Right lung (tissue), 5 donors: ENCODE results near the gene SPECC1. TPM values are rescaled to one million over a fixed set of nuclear protein-coding genes. Genes with fewer than 3 reads are reported as not detected.
"Not testable (repeated sequence)": the region's sequence is repeated elsewhere in the genome, so short reads cannot be mapped to it uniquely, and the experiment has no call there.

Experiments
- DNase-seq, 2 donors: peaks; one replicate each; pipeline ENCODE4 v3.0.0-alpha.2; 2013
- polyA plus RNA-seq, 5 donors: library from polyadenylated mRNA; unstranded; fragments of 120-200 nt; gene quantifications; one replicate each; pipeline versions ENCODE4 v1.2.1 to v1.2.3, GENCODE V29; 2013; ENCODE audit warnings: inconsistent platforms in 1 of 5, low replicate concordance in 1 of 5; ENCODE audit not compliant: insufficient read length in 5 of 5, insufficient read depth in 1 of 5

Gene SPECC1
- polyA plus RNA-seq, 5 donors, result 5.4 to 9.0 (median 6.5) TPM

- DNase-seq, result no peak
Observed at GRCh38 chr17:20228410-20228809, 219.3 kb downstream of the SPECC1 start.

GRCh38 chr17:20228860-20229259 is 219.7 kb downstream of the SPECC1 start:
- DNase-seq, result no peak

DNA sequence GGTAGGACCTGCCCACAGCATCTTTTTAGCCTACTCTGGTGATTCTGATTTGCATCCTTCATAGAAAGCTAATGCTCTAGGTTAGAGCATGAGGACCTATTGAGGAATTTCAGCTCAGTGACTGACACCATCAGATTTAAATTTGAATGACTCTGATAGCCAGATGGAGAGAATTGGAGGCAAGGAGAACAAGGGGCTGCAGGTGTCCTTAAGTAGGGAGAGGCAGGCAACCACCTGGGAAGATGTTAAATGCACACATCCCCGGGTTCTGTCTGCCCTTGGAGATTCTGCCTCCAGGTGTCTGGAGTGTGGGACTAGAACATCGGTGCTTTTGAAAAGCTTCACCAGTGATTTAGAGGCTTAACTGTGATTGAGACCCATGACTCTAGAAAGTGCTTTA is 221.8 kb downstream of the SPECC1 start:
- no peak for DNase-seq

- DNase-seq, result no peak
Observed at GRCh38 chr17:20232611-20233010, 223.5 kb downstream of the SPECC1 start.

GRCh38 chr17:20234276-20234675 is 225.1 kb downstream of the SPECC1 start:
- DNase-seq, result no peak

DNA sequence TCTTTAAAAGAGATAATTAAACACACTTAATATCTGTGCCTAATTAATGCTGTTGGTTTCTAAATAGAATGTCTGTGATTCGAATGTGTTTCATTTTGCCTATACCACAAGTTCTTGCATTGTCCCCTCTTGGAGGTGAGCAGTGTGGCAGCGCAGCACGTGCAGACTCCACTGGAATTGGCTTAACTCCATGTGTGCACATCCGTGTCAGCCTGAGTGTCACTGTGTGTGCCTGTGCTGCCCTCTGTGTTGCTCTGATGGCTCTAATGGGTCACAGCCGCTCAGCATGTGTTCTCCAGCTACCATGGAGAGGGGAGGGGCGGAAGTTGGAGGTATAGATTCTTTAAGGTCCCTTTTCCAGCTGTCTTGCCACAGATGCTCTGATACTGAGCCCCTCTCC is 226.6 kb downstream of the SPECC1 start:
- DNase-seq, result no peak

DNA sequence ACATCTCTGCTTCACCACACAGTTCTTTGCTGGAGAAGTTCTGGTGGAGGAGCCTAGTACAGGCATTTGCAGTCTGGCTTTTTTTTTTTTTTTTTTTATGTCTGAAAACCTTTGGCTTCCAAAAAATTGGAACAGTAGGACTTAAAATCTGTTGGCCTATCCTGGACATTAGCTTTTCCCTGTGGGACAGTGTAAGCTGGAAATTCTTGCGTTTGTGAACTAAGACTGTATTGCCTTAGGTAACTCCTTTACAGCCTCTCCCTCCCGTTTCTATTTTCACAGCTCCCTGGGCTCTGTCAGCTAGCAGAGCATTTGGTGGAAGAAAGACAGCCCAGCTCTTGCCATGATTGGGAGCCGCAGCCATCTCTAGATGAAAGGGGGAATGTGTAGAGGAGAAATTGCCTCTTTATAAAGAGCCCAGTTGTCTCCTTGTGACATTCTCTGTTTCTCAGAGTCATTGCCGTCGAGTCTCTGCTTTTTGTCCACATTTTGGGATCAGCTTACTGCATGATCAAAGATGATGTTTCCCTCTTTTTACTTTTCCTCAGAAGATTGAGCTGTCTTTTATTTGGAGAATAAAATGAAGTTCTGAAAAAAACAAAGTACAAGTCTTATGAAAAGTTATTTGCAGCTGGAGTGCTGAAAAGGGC is 227.5 kb downstream of the SPECC1 start:
- no peak for DNase-seq

- DNase-seq, result not testable (repeated sequence)
Observed at GRCh38 chr17:20239776-20240175, 230.6 kb downstream of the SPECC1 start.

GRCh38 chr17:20241855-20242254 is 232.7 kb downstream of the SPECC1 start:
- DNase-seq, result no peak

DNA sequence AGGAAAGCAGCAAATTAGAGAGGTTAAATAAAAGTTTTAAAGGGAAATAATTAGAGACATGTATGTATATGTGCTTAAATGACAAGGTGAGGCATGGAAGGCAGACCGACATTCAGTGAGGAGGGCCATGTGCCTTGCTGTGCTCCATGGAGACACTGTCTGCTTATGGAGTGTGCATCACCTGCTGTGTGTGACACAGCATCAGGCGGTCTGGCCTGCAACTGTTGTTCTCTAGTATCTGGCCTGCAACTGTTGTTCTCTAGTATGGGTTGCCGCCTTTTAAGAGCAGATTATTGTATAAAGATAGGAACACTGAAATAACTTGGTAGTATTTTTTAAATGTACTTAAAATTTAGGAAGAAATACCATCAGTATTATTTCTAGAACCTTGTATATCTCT is 233.1 kb downstream of the SPECC1 start:
- DNase-seq, result no peak

GRCh38 chr17:20243524-20243923 is 234.4 kb downstream of the SPECC1 start:
- no peak for DNase-seq

DNA sequence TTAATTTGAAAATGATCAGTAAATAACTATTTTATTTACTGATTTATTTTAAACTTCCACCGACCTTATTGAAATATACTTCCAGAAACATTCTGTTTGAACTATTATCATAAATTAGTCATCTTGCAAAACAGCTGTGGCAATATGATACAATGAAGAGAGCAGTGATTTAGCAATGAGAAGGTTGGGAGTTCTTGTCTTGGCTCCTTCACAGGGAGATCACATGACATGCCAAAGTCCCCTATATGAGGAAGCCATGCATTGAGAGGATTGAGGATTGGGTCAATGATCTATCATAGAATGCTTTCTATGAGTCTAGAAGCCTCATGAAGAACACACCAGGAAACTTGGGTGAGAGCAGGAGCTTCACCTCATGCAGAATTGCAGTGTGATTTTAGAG is 235.5 kb downstream of the SPECC1 start:
- no peak for DNase-seq

- DNase-seq, result no peak
Observed at GRCh38 chr17:20246692-20247091, 237.5 kb downstream of the SPECC1 start.

DNA sequence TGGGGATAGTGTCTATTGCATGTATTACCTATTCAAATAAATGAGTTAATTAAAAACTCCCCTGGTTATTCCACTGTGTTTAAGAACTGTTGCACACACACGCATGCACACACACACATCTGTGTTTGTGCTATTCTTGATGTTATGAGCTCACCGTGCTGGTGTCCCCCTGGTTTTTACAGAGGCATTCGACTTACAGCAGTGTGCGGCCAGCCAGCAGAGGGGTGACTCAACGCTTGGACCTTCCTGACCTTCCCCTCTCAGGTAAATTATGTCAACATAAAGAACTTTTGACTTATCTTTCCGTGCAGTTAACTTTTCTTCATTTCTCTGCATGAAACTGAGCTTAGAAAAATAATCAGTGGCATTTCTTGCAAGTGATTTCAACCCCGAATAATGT is 244.2 kb downstream of the SPECC1 start:
- no peak for DNase-seq

DNA sequence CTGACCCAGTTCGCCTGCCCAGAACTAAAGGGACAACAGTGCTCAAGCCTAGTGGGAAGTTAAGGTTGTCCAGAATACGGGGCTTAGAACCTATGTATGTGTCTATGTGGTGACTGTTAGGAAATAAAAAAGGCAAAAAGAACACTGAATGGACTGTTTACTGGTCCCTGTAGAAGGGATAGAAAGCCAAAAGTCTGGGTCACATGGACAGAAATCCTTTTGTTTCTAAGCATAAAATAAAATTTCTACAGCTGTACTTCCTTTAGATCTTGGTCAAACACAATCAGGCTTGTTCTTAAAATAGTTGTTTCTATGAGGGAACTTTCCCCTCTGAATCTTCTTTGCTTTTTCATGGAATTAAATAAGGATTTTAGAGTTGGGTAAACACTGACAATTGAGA is 245.4 kb downstream of the SPECC1 start:
- no peak for DNase-seq

DNA sequence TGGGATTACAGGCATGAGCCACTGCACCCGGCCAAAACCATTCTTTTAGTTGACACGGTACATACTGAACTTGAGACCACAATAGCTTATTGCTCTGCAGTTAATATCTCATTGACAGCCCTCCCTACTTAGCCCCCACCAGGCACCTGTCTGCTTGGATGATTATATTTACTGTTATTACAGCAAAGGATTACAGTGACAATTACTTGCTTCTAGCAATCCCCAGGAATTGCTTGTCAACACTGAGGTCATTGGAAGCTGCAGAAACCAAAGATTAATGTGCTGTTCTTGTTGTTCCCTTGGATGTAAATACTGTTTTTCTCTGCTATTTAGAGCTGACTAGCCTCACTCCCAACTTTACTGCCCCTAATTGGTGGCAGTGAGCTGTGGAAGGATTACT is 247.0 kb downstream of the SPECC1 start:
- no peak for DNase-seq

- no peak for DNase-seq
Observed at GRCh38 chr17:20257008-20257407, 247.8 kb downstream of the SPECC1 start.

DNA sequence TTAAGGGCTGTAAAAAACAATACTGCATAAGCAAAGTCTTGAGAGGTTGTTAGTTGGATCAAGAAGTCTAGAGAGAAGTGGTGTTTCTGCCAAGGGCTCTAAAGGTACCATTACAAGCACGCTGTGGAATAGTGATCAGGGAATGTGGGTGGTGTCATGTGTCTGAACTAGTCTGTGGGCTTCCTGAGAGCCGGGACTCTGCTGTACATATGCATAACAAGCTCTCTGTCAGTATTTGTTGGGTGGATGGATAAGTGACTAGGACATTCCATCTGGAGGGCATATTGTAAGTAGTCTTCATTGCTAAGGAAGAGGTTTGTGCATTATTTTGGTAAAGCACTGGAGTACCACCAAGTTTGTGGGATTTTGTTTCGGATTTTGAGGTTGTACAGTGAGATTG is 248.6 kb downstream of the SPECC1 start:
- no peak for DNase-seq

DNA sequence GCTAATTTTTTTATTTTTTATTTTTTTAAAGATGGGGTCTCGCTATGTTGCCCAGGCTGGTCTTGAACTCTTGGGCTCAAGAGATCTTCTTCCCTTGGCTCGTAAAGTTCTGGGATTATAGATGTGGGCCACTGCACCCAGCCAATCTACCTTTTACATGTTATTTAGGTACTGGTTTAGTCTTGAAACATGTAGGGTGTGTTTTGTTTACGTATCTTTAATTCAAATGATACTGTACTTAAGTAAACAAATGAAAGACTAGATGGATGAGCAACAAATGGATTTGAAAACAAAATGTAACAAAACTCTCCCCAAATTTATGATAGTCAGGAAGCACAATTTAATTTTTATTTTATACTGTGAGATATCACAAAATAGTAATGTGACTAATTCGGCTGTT is 250.5 kb downstream of the SPECC1 start:
- DNase-seq, result no peak

- no peak for DNase-seq
Observed at GRCh38 chr17:20260268-20260667, 251.1 kb downstream of the SPECC1 start.

GRCh38 chr17:20262226-20263114 is 253.3 kb downstream of the SPECC1 start:
- no peak for DNase-seq

DNA sequence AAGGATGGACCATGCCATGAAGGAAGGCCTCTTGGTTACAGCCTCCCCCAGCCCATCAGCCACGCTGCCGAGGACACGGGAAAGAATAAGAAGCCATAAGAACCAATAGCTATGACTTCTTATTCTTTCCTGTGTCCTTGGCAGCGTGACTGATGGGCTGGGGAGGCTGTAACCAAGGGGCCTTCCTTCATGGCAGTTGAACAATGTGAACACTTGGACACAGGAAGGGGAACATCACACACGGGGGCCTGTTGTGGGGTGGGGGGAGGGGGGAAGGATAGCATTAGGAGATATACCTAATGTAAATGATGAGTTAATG is 253.9 kb downstream of the SPECC1 start:
- DNase-seq, result not testable (repeated sequence)

DNA sequence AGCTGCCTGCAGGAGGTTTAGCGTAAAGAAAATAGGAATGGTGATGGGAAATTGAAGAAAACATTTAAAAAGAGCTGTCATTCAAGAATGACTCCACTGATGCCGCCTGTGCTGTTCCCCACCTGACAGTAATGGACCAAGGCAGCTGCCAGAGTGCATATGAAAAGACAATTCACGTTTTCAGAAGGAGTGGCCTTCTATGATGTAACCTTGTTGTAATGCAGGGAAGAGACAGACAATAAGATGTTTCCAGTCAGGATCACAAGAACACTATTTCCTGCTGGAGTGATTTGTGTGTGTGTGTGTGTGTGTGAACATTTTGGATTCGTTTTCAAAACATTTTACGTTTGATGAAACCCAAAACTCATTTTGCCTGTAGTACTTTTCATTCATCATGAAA is 254.4 kb downstream of the SPECC1 start:
- no peak for DNase-seq

- no peak for DNase-seq
Observed at GRCh38 chr17:20264996-20265395, 255.8 kb downstream of the SPECC1 start.
